ENCODE data around the gene ZC3H14. TPM values are rescaled to one million over a fixed set of nuclear protein-coding genes. Genes with fewer than 3 reads are reported as not detected.

The ZC3H14 gene
- total and polyA plus RNA-seq, 10 of the 15 experiments (the other 5 are each of a cell fraction or from before 2014, with no cell fraction given), result 17.9 to 97.1 (median 47.6) TPM

DNA sequence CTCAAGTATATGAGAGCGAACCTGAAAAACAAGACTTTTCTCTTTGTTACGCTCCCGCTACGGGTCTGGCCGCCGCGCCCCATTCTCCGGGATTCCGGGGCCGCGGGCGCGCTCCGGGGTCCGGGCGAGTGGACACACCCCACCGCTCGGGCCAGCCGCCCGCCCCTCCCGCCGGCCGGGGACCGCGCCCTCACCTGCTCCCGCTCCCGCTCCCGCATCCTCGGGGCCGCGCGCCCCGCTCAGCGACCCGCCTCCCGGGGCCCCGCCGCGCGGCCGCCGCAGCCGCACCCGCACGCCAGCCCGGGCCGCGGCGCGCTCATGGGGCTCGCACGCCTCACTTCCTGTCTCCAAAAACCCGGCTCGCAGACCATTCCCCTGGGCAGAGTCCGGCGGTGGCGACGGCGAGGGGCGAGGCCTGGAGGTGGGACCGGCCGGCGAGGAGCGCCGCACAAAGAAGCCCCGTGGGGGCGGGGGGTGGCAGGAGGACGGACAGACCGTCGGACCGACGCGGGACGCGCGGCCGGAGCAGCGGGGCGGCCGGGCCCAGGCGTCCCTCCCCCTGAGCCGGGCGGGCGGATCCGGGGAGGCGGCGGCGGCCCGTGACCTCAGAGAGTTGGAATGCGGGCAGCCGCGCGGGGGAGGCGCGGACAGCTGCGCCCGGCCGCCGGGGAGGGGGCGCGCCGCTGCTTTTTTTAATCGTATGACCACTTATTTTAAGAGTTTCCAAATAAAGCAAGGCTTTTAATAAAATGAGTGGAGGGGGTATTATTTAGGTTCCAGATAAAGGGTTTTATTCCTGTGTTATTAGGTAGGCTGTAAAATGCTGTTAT is 8.2 kb upstream of the ZC3H14 start, which contains the start of gene PTPN21:
Gene PTPN21, minus strand, starts transcription at position 551 of the 830 bp plus-strand sequence. CDS start 4,590 bp downstream, outside the sequence.
- Histone ChIP-seq H4K20me1 (ENCODE audit: control insufficient read depth, insufficient read depth) (no peaks in the 10 kb centered on the region), H3K36me3 (ENCODE audit: control insufficient read depth in 2 of 2, insufficient read depth in 2 of 2, low read length in 1 of 2) (no peaks in the 10 kb centered on the region), H3K27ac (ENCODE audit: control insufficient read depth, insufficient read depth) (no peak within 1 kb of the TSS), H3K4me2 (ENCODE audit: control insufficient read depth, insufficient read depth) (peak within 1 kb of the TSS; percentile 95), H3K9me3 (replicated peaks; ENCODE audit: control insufficient read depth, insufficient read depth, low read length) (no peaks in the 10 kb centered on the region), H3K4me1 (ENCODE audit: control insufficient read depth, insufficient read depth, low read length) (no peaks in the 10 kb centered on the region), H3K27me3 (replicated peaks in 1 of 2; ENCODE audit: control insufficient read depth in 2 of 2, insufficient read depth in 2 of 2, low read length in 1 of 2) (peaks cover 6 to 23% of the 10 kb centered on the region in 2 experiments), H3K4me3 (peak within 1 kb of the TSS; percentile 67), H3K9ac (ENCODE audit: control insufficient read depth, insufficient read depth, low read length) (no peak within 1 kb of the TSS), H3K79me2 (ENCODE audit: control insufficient read depth, insufficient read depth, low read length) (no peaks in the 10 kb centered on the region), H2AFZ (ENCODE audit: control insufficient read depth, low read depth, low read length) (0 out of 2 replicates have a peak within 1 kb of the TSS, but pooled peaks have one; percentile 7)
- in situ Hi-C loops (cut with MboI) (no loop called here), intact Hi-C loops (cut with micrococcal nuclease; ENCODE audit: unreplicated experiment) (no loop called here)
- no TSS peak for BruUV-seq (replicated peaks)
- SMC1A ChIA-PET (ENCODE audit: uncharacterized antibody, unreplicated experiment), result no interaction called here
- TF ChIP-seq SUZ12 (IDR thresholded peaks at IDR 0.05; ENCODE audit: unreplicated experiment), result peak; percentile 87
- TF ChIP-seq, protein P1, sequence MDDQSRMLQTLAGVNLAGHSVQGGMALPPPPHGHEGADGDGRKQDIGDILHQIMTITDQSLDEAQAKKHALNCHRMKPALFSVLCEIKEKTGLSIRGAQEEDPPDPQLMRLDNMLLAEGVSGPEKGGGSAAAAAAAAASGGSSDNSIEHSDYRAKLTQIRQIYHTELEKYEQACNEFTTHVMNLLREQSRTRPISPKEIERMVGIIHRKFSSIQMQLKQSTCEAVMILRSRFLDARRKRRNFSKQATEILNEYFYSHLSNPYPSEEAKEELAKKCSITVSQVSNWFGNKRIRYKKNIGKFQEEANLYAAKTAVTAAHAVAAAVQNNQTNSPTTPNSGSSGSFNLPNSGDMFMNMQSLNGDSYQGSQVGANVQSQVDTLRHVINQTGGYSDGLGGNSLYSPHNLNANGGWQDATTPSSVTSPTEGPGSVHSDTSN (IDR thresholded peaks at IDR 0.05; ENCODE audit: insufficient replicate concordance, low read depth, low read length), result no peak
- FAIRE-seq, result no peak
- peak; percentile 65 for ATAC-seq
- 3% methylated on average over 78 of the region's 103 CpGs for WGBS (ENCODE audit: insufficient coverage, insufficient replicate concordance, low lambda C conversion rate, missing lambda C conversion rate)
- POLR2A ChIA-PET, result no interaction called here
- DNase-seq (ENCODE audit: low read depth, low spot score), result no peak
- RAD21 ChIA-PET (ENCODE audit: unreplicated experiment), result no interaction called here
- CTCF ChIA-PET, result interaction anchor here (0.6 to 1.3 kb wide), 2 partner anchors 7 to 12 kb away, joined by 3 to 6 read pairs; no protein-coding TSS in a partner anchor

DNA sequence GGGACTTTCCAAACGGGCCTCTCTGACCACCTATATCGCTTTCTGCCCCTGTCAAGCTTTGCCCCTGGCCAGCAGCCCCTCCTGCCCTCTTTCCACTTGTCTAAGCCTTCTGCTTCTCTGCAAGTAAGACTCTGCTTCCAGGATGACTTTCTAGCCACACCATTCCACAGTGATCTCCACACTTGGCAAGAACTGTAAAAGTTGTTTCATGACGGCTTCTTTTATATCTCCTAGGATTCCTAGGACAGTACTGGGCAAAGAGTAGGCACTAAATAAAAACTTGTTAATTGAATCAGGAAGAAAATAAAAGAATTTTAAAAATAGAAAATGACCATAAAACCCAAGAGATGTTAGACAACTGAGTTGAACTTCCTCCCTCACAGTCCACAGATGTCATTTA is 6.3 kb upstream of the ZC3H14 start:
- Histone ChIP-seq H3K27me3 (replicated peaks in 1 of 2; ENCODE audit: control insufficient read depth in 2 of 2, insufficient read depth in 2 of 2, low read length in 1 of 2) (peaks cover 4 to 23% of the 10 kb centered on the region in 2 experiments), H3K27ac (ENCODE audit: control insufficient read depth, insufficient read depth) (no peak overlapping the region), H4K20me1 (ENCODE audit: control insufficient read depth, insufficient read depth) (no peaks in the 10 kb centered on the region), H3K4me1 (ENCODE audit: control insufficient read depth, insufficient read depth, low read length) (no peaks in the 10 kb centered on the region), H3K9me3 (replicated peaks; ENCODE audit: control insufficient read depth, insufficient read depth, low read length) (no peaks in the 10 kb centered on the region), H3K9ac (ENCODE audit: control insufficient read depth, insufficient read depth, low read length) (no peak overlapping the region), H3K36me3 (ENCODE audit: control insufficient read depth in 2 of 2, insufficient read depth in 2 of 2, low read length in 1 of 2) (no peaks in the 10 kb centered on the region), H2AFZ (ENCODE audit: control insufficient read depth, low read depth, low read length) (no peak overlapping the region), H3K79me2 (ENCODE audit: control insufficient read depth, insufficient read depth, low read length) (no peaks in the 10 kb centered on the region), H3K4me3 (no peak overlapping the region), H3K4me2 (ENCODE audit: control insufficient read depth, insufficient read depth) (no peak overlapping the region)
- SMC1A ChIA-PET (ENCODE audit: uncharacterized antibody, unreplicated experiment), result interaction anchor here (0.8 to 1.2 kb wide), 2 partner anchors 62 to 65 kb away, joined by 3 read pairs; no protein-coding TSS in a partner anchor
- intact Hi-C loops (cut with micrococcal nuclease; ENCODE audit: unreplicated experiment) (no loop called here), in situ Hi-C loops (cut with MboI) (no loop called here)
- CTCF ChIA-PET, result interaction anchor here (1.0 to 1.5 kb wide), 2 partner anchors 111 to 367 kb away, joined by 3 to 4 read pairs; no protein-coding TSS in a partner anchor
- DNase-seq (ENCODE audit: low read depth, low spot score) (no peak), ATAC-seq (0 out of 3 replicates have a peak, but pooled peaks have one; percentile 13), FAIRE-seq (no peak)
- no TSS peak for BruUV-seq (replicated peaks)
- POLR2A ChIA-PET, result no interaction called here
- 9% methylated on average over 3 of the region's 3 CpGs for WGBS (ENCODE audit: insufficient coverage, insufficient replicate concordance, low lambda C conversion rate, missing lambda C conversion rate)
- RAD21 ChIA-PET (ENCODE audit: unreplicated experiment), result no interaction called here
- TF ChIP-seq, protein P2, sequence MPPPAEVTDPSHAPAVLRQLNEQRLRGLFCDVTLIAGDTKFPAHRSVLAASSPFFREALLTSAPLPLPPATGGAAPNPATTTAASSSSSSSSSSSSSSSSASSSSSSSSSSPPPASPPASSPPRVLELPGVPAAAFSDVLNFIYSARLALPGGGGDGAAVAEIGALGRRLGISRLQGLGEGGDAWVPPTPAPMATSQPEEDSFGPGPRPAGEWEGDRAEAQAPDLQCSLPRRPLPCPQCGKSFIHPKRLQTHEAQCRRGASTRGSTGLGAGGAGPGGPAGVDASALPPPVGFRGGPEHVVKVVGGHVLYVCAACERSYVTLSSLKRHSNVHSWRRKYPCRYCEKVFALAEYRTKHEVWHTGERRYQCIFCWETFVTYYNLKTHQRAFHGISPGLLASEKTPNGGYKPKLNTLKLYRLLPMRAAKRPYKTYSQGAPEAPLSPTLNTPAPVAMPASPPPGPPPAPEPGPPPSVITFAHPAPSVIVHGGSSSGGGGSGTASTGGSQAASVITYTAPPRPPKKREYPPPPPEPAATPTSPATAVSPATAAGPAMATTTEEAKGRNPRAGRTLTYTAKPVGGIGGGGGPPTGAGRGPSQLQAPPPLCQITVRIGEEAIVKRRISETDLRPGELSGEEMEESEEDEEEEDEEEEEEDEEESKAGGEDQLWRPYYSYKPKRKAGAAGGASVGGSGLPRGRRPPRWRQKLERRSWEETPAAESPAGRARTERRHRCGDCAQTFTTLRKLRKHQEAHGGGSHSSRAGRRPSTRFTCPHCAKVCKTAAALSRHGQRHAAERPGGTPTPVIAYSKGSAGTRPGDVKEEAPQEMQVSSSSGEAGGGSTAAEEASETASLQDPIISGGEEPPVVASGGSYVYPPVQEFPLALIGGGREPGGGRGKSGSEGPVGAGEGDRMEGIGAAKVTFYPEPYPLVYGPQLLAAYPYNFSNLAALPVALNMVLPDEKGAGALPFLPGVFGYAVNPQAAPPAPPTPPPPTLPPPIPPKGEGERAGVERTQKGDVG (CRISPR knock-in tag; IDR thresholded peaks at IDR 0.05), result no peak
- TF ChIP-seq HDAC6 (IDR thresholded peaks at IDR 0.05; ENCODE audit: unreplicated experiment) (no peak), RFX5 (IDR thresholded peaks at IDR 0.05; ENCODE audit: low read depth, low read length) (no peak), CHD1 (IDR thresholded peaks at IDR 0.05; ENCODE audit: low read depth, low read length) (no peak), MTA2 (IDR thresholded peaks at IDR 0.05; ENCODE audit: low read depth) (no peak), SMAD1 (IDR thresholded peaks at IDR 0.05; ENCODE audit: low read depth, partially characterized antibody) (no peak), JUND (IDR thresholded peaks at IDR 0.05; ENCODE audit: low read depth, low read length) (no peak), FOXK2 (IDR thresholded peaks at IDR 0.05) (no peak), CHD2 (IDR thresholded peaks at IDR 0.05; ENCODE audit: borderline replicate concordance, low read depth, low read length) (no peak), NR2C1 (IDR thresholded peaks at IDR 0.05) (no peak)

Data from GM12878 (cell line).